GM12872 (cell line): ENCODE measurements around the gene OR1D2.
A peak's percentile ranks its signal among the peaks of the same experiment; 100 is the strongest.

Experiments
- TF ChIP-seq, protein P1 (sequence below): IDR thresholded peaks from 3 replicates; pipeline ENCODE4 v1.5.1; 2011; ENCODE audit warnings: low read depth, mild to moderate bottlenecking, low read length, moderate library complexity; ENCODE audit not compliant: insufficient read depth

OR1D2 gene

DNA sequence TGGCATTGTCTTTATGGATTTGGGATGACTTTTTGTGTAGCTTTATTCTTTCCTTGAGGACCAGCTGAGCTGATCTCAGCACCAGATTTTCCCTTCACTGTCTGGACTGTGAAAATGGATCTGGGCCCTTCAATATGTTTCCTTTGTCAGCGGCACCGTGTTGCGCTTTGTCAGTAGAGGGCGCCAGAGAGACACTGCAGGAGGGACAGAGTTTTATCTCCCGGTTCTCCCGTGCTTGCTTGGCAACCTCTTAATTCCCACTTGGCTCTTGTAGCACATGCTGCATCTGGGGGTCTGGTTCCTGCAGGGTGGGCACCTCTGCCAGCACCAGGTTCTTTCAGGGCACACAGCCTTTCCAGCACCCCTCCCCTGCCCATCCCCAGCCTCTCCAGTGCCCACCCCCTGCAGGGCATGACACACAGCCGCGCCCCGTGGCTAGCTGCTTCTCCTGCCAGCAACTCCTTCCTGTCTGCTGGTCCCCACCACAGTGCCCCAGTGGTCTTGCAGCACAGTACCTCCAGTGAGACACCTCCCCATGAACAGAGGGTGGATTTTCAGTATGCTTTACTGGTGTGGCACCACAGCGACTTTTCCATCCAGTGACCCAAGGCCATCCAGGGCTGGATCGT, 60.4 kb downstream of the OR1D2 start:
- TF ChIP-seq, protein P1, sequence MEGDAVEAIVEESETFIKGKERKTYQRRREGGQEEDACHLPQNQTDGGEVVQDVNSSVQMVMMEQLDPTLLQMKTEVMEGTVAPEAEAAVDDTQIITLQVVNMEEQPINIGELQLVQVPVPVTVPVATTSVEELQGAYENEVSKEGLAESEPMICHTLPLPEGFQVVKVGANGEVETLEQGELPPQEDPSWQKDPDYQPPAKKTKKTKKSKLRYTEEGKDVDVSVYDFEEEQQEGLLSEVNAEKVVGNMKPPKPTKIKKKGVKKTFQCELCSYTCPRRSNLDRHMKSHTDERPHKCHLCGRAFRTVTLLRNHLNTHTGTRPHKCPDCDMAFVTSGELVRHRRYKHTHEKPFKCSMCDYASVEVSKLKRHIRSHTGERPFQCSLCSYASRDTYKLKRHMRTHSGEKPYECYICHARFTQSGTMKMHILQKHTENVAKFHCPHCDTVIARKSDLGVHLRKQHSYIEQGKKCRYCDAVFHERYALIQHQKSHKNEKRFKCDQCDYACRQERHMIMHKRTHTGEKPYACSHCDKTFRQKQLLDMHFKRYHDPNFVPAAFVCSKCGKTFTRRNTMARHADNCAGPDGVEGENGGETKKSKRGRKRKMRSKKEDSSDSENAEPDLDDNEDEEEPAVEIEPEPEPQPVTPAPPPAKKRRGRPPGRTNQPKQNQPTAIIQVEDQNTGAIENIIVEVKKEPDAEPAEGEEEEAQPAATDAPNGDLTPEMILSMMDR: peak; percentile 52; the same call in 2 of the 3 replicates

DNA sequence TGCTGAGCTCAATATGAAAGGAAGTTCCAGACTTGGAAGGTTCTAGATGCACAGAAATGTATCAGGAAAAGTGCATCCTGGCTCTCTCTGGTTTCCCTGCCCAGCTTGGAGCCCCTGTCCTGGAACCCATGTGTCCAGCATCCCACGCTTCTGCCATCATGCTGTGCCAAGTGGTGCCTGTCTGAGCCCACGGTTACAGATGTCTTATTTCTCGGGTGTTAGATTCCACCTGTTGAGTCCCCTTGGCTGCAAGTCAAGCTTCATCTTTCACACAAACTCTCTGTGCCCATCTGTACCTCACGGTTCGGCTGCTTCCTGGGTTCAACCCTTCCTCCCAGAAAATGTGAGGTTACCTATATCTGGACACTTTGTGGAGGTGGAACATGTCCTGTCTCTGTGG, 63.3 kb downstream of the OR1D2 start:
- TF ChIP-seq, protein P1: no peak

DNA sequence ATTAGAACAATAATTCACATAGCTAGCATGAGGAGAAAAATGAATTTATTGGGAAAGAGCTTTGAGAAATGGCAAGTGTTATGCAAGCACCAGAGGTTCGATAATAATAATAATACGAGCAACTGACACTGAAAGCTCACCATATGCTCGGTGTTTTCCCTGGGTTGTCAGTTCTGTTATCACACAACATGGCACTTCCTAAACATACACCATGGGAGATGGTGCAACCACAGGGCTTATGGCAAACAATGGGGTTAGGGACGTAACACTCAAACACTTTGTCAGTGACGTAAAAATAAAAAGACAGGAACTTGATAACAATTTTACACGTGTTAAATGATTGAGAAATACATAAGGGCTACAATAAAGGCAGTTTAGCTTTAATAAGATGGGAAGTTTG, 64.5 kb downstream of the OR1D2 start:
- TF ChIP-seq, protein P1: no peak

DNA sequence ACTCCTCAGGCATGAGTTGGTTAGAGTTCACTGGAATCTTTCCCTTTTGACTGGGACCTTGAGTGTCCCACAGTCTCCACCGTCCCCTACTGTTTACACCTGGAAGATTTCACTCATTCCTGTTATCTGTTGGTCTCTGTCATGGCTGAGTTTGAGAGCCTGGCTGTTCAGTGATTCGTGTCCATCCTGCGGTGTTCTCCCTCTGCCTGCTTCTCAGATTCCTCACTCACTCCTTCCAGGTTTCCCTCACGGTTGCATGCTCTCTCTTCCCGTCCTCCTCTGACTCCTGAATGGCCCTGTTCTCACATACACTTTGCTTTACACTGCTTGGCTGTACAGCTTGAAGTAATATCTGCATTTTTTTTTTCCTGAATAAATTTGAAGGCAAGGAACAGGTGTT, 65.3 kb downstream of the OR1D2 start:
- TF ChIP-seq, protein P1: no peak
